Loucy (cell line): Measurements from ENCODE around the gene TMEM59.

Experiments
- EZH2phosphoT487 ChIP-seq: fragments of 200-600 bp; IDR thresholded peaks from 2 replicates; pipeline ENCODE4 v1.6.1; 2018; ENCODE audit warnings: antibody characterized with exemption, mild to moderate bottlenecking, moderate library complexity, borderline replicate concordance
- TF ChIP-seq, protein P1 (sequence below): fragments of 200-600 bp; sonication (generic); conservative IDR thresholded peaks from 2 replicates; pipeline ENCODE4 v1.5.1; 2014; ENCODE audit warnings: mild to moderate bottlenecking, antibody characterized with exemption, low read length

DNA sequence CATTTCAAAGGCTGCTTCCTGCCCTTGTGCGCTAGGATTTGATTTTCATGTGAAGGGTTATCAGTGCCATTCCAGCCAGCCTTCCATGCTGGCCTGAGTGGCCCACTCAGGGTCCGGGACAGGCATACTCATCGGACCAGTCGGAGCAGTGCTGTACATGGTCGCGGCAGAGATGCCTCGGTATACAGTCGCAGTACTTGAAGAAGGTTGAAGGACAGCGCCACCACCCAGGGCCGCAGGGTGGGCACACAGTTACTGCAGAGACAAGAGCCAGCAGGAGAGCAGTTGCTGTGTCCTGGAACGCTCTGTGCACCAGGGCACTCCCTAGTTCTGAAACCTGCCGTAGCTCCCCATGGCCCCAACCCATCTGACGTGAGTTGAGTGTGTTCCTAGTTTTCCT is 44.1 kb downstream of the TMEM59 start:
- TF ChIP-seq, protein P1, sequence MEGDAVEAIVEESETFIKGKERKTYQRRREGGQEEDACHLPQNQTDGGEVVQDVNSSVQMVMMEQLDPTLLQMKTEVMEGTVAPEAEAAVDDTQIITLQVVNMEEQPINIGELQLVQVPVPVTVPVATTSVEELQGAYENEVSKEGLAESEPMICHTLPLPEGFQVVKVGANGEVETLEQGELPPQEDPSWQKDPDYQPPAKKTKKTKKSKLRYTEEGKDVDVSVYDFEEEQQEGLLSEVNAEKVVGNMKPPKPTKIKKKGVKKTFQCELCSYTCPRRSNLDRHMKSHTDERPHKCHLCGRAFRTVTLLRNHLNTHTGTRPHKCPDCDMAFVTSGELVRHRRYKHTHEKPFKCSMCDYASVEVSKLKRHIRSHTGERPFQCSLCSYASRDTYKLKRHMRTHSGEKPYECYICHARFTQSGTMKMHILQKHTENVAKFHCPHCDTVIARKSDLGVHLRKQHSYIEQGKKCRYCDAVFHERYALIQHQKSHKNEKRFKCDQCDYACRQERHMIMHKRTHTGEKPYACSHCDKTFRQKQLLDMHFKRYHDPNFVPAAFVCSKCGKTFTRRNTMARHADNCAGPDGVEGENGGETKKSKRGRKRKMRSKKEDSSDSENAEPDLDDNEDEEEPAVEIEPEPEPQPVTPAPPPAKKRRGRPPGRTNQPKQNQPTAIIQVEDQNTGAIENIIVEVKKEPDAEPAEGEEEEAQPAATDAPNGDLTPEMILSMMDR: no peak
- no peak for TF ChIP-seq EZH2phosphoT487
